CD4-positive, alpha-beta T cell treated with Interleukin-1 beta for 1 hour (primary cell): Measurements from ENCODE around the gene SLC2A4RG.
A peak's percentile ranks its signal among the peaks of the same experiment; 100 is the strongest.

Experiments
- DNase-seq, 2 donors: peaks; one replicate each; pipeline ENCODE4 v3.0.0-alpha.2; 2020 to 2022

The SLC2A4RG gene

DNA sequence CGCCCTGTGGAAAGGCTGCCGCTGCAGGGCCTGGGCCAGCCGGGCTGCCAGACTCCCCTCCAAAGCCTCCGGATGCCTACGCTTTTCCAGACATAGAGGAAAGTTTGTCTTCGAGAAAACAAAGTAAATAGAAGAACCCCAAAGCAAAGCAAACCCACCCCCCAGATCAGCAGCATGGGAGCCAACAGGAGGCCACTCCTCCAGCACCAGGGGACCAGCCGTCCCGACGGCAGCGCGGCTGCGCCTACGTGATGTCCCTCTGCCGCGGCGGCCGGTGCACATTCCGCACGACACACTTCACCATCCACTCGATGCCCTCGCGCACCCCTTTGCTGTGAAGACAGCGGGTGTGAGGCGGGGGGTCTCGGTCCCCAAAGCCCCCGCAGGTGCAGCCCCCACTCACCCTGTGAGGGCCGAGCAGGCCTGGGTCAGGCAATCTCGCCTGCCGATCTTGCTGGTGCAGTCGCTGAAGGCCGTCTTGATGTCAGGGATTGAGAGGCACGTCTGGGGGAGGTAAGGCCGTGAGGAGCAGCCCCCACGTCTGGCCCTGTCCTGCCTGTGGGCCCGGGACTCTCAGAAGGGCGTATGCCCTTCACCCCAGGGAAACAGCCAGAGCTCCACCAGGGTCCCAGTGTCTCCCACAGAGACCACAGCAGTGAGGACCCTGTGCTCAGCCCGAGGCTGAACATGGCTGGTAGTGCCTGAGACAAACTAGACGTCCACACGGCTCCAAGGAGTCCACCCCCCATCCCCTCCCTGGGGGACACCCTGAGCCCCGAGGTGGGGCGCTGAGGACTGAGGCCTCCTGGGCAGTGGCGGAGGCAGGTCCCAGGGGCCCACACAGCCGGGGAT lies 39.2 kb upstream of the SLC2A4RG start:
- DNase-seq, result no peak

DNA sequence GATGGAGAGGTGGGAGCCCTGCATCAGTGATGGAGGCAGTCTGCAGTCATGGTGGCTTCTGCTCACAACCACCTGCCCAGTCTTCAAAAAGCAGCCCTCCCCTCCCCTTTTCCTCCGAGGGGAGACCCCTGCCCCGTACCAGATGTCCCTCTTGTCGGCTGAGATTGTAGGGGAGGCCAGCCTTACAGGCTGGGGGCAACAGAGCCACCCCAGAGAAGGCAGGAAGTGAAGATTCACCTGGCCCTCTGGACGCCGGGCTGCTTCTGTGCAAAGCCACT lies 38.6 kb upstream of the SLC2A4RG start:
- DNase-seq, result no peak

GRCh38 chr20:63701329-63702035 lies 38.1 kb upstream of the SLC2A4RG start:
- DNase-seq, result no peak

GRCh38 chr20:63702036-63702665 lies 37.4 kb upstream of the SLC2A4RG start:
- DNase-seq, result no peak

DNA sequence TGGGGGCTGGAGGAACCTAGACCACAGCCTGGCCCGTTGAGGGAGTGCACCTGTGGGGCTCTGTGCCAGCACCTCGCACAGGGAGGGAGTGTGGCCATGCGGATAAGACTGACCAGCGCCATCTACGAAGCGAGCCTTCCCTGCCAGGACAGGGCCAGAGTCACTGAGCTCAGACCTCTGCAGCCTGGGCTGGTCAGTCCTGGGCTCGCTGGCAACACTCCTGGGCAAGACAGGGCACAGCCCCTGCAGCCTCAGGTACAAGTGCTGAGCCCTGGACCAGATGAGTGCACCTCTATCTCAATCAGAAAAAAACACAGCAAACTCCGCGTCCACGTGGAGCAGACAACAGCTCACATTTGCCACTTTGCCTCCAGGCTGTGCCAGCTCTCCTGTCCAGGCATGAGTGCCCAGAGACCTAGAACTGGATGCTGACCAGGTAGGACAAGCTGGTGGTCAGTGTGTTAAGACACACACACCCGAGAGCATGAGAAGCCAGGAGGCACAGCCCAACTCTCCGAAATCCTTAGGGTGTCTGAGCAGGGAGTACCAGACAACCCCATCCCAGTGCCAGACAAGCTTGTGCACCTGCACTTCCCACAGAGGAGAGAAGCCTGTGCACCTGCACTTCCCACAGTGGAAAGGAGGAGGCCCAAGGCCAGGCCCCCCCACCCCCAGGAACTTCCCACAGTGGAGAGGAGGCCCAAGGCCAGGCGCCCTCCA lies 36.7 kb upstream of the SLC2A4RG start:
- DNase-seq, result no peak

- no peak for DNase-seq
These were observed 36.1 kb upstream of the SLC2A4RG start for GRCh38 chr20:63703471-63703975.

DNA sequence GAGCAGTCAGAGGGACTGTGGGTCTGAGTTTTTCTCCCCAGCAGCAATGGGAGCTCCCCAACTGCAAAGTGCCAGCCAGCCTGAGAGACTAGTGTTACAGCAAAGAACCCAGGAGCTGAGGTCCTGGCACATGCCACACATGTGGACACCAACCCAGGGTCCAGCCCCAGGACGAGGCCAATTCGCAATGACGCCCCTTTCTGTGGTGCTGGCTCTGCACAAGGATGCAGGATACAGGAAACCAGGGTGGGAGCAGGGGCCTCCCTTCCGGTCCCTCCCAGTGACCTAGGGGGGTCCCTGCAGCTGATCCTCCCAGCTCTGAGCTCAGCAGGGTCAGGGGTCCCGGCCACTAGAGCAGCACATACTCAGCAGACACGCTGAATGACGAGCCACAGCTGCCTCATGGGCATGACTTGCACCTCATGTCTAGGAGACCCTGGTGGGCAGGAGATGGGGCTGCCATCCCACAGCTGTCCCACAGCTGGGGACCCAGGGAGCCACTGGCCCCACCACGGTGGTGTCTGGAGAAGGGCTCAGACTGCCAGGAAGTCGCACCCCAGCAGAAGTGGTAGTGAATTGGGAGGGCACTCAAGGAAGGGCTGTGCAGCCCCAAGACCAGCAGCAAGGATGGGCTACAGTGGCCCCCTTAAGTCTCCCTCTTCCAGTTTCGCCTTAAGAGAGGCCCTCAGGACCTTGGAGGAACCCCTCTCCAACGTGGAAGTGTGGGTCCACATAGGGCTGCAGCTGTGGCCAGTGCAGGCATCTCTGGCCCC lies 35.4 kb upstream of the SLC2A4RG start:
- DNase-seq, result no peak

- no peak for DNase-seq
These were observed 34.8 kb upstream of the SLC2A4RG start for GRCh38 chr20:63704749-63705117.

DNA sequence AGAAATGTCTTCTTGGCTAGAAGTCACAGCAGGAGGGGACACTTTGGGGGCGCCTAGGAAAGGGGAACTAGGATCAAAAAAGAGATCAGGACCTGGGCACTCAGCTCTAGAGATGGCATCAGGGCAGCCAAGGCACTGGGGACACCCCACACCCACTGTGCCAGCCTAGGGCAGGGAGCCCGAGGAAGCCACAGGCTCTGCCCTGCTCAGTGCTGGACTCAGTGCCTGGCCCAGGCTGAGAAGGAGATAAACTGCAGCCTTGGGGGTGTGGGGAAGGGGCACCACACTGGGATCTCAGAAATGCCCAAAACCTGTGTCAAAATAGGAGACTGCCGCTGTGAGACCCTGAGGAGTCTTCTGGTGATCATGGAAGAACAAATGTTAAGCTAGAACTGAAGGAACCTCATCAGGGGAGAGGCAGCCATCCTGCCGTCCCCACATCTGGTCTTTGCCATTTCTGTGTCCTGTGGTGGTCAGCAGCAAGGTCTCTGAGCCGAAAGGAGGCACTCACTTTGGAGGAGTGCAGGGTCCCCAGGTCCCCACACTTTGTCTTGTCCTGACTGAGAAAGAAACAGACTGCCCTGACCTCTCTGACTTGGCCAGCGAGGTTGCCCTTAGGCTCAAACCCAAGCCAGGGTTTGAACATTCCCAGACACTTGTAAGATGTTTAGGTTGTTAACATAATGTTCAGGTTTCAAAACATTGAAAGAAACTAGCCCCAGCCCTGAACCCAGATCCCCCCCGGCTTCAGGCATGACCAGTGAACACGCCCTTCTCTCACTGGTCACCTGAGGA lies 34.1 kb upstream of the SLC2A4RG start:
- DNase-seq, result no peak

GRCh38 chr20:63706027-63706695 lies 33.4 kb upstream of the SLC2A4RG start:
- DNase-seq, result no peak

DNA sequence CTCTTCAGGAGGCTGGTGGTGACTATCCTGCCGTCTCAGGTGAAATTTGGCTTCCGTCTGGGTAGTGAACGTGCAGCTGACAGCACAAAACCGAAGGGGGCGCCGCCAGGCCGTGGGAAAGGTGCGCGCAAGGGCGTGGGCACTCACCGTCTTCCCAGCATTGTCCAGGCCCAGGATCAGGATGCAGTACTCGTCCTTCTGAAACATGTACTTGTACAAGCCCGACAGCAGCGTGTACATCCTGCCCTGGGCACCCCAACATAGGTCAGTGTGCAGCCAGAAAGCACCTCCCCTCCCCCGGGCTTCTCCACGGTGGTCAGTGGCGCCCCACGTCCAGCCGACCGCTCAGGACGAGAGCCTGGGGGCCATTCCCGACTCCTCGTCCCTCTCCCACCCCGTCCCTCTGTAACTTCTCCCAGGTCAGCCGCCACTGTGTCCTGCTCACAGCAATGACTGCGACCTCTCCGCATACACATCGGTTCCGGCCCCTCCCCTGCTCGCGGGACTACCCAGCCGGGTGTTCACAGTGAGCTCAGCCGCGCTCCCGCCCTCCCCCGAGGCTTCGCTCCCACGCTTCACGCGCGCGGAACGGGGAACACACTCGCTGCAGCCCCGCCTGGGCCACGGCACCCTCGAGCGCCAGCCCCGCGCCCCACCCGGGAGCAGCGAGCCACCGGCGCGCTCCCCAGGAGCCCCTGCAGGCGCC lies 32.6 kb upstream of the SLC2A4RG start:
- DNase-seq, result peak; percentile 51 to 64

GRCh38 chr20:63707558-63708300 lies 31.8 kb upstream of the SLC2A4RG start, which contains the start of the genes ARFRP1 and ZGPAT:
Gene ARFRP1, minus strand, starts transcription at chr20:63707976. Its CDS starts 885 bp downstream, at chr20:63707091.
Gene ZGPAT, plus strand, starts transcription at chr20:63708039. Its CDS starts 542 bp downstream, at chr20:63708581.
- peak; percentile 88 to 90 for DNase-seq

DNA sequence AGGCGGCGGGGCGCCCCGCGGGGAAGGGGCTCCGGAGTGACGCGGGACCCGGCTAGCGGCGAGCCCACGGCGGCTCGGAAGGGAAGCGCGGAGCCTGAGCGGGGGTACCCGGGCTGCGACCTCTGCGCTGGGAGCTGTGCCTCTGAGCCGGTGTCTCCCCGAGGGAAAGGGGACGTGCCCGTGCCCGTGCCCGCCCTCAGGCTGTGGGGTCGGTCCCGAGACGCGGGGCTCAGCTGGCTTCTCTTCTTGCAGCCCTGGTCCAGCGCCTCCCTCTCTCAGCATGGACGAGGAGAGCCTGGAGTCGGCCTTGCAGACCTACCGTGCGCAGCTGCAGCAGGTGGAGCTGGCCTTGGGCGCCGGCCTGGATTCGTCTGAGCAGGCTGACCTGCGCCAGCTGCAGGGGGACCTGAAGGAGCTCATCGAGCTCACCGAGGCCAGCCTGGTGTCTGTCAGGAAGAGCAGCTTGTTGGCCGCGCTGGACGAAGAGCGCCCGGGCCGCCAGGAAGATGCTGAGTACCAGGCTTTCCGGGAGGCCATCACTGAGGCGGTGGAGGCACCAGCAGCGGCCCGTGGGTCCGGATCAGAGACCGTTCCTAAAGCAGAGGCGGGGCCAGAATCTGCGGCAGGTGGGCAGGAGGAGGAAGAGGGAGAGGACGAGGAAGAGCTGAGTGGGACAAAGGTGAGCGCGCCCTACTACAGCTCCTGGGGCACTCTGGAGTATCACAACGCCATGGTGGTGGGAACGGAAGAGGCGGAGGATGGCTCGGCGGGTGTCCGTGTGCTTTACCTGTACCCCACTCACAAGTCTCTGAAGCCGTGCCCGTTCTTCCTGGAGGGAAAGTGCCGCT lies 31.1 kb upstream of the SLC2A4RG start:
- no peak for DNase-seq

- no peak for DNase-seq
These were observed 30.4 kb upstream of the SLC2A4RG start for GRCh38 chr20:63709149-63709527.

DNA sequence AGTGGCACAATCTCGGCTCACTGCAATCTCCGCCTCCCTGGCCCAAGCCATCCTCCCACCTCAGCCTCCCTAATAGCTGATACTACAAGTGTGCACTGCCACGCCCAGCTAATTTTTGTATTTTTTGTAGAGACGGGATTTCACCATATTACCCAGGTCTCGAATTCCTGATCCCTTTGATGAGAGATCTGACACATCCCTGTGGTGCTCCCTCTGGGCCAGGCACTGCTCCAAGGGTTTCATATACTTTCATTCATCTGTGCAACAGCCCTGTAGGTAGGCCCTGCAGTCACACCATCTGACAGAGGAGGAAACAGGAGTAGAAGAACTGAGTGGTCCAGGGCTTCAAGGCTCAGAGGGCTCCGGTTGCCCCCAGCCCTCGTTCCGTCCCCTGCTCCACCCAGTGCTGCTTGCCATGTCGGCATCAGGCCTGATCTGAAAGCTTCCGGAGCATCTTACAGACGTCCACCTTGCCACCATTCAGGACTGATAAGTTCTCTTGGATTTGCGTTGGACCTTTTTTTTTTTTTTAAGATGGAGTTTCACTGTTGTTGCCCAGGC lies 28.4 kb upstream of the SLC2A4RG start:
- DNase-seq, result no peak

DNA sequence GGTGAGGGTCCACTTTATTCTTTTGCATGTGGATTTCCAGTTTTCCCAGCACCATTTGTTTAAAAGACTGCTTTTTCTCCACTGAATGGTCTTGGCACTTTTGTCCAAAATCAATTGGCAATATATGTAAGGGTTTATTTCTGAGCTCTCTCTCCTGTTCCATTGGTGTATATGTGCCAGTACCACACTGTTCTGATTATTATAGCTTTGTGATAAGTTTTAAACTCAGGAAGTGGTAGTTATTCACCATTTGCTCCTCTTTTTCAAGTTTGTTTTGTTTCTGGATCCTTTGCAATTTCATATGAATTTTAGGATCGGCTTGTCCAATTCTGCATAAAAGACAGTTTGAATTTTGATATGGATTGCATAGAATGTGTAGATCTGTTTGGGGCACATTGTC lies 27.4 kb upstream of the SLC2A4RG start:
- DNase-seq, result no peak

- DNase-seq, result no peak
These were observed 24.7 kb upstream of the SLC2A4RG start for GRCh38 chr20:63714858-63715257.

GRCh38 chr20:63718996-63719395 lies 20.6 kb upstream of the SLC2A4RG start:
- DNase-seq, result no peak
